Endothelial cell (in vitro differentiated cells): ENCODE measurements around the gene PRRC2B. TPM values are rescaled to one million over a fixed set of nuclear protein-coding genes. Genes with fewer than 3 reads are reported as not detected.

Experiments
- DNase-seq: peaks from one replicate; pipeline ENCODE4 v3.0.0; 2021; ENCODE audit warnings: low spot score
- H3K27ac Mint-ChIP-seq: one replicate; pipeline ENCODE4 v1.8.0; 2021; ENCODE audit warnings: mixed read lengths, inconsistent platforms; ENCODE audit not compliant: unreplicated experiment
- H3K27me3 Mint-ChIP-seq: one replicate; pipeline ENCODE4 v1.8.0; 2021; ENCODE audit warnings: mild to moderate bottlenecking, moderate library complexity, mixed read lengths, inconsistent platforms; ENCODE audit not compliant: unreplicated experiment
- H3K36me3 Mint-ChIP-seq: one replicate; pipeline ENCODE4 v1.8.0; 2021; ENCODE audit warnings: mild to moderate bottlenecking, low read depth, mixed read lengths, inconsistent platforms; ENCODE audit not compliant: unreplicated experiment
- H3K4me1 Mint-ChIP-seq: one replicate; pipeline ENCODE4 v1.8.0; 2021; ENCODE audit warnings: mild to moderate bottlenecking, mixed read lengths, inconsistent platforms; ENCODE audit not compliant: unreplicated experiment
- H3K4me3 Mint-ChIP-seq: one replicate; pipeline ENCODE4 v1.8.0; 2021; ENCODE audit warnings: mild to moderate bottlenecking, mixed read lengths, inconsistent platforms; ENCODE audit not compliant: unreplicated experiment
- H3K9me3 Mint-ChIP-seq: one replicate; pipeline ENCODE4 v1.8.0; 2021; ENCODE audit warnings: mixed read lengths, inconsistent platforms; ENCODE audit not compliant: unreplicated experiment
- total RNA-seq: library from RNA; stranded (reverse); fragmentation: NEBNext Ultra II Directional; extraction: Animal tissue kit (Norgen Biotek cat#: 25700); gene quantifications from one replicate; pipeline ENCODE4 v1.2.1, GENCODE V29; 2021; ENCODE audit not compliant: unreplicated experiment
- TF ChIP-seq, protein P1 (sequence below): fragments of 200-600 bp; sonication (generic); IDR thresholded peaks from one replicate; pipeline ENCODE4 v1.5.0; 2021; ENCODE audit warnings: antibody characterized with exemption; ENCODE audit not compliant: unreplicated experiment

PRRC2B gene
- total RNA-seq, 1 donor from 2014 or later = 350 TPM

- H3K36me3 Mint-ChIP-seq = peaks cover 53% of the 10 kb centered on the region
- TF ChIP-seq, protein P1, sequence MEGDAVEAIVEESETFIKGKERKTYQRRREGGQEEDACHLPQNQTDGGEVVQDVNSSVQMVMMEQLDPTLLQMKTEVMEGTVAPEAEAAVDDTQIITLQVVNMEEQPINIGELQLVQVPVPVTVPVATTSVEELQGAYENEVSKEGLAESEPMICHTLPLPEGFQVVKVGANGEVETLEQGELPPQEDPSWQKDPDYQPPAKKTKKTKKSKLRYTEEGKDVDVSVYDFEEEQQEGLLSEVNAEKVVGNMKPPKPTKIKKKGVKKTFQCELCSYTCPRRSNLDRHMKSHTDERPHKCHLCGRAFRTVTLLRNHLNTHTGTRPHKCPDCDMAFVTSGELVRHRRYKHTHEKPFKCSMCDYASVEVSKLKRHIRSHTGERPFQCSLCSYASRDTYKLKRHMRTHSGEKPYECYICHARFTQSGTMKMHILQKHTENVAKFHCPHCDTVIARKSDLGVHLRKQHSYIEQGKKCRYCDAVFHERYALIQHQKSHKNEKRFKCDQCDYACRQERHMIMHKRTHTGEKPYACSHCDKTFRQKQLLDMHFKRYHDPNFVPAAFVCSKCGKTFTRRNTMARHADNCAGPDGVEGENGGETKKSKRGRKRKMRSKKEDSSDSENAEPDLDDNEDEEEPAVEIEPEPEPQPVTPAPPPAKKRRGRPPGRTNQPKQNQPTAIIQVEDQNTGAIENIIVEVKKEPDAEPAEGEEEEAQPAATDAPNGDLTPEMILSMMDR = no peak
These were observed 63.9 kb downstream of the PRRC2B start for GRCh38 chr9:131457746-131458145.

DNA sequence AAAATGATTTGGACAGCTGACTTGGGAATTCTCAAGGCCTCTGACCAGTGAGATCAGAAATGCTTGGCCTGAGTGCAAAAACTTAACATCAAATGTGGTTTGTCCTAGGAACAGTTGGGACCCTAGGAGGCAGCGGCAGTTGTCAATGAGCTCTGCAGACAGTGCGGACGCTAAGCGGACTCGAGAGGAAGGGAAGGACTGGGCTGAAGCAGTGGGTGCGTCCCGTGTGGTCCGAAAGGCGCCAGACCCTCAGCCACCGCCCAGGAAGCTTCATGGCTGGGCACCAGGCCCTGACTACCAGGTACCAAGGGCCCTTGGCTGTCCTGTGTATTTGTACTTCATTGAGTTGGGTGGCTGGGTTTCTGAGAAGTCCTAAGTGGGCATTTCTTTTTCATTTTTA, 65.2 kb downstream of the PRRC2B start:
- no peak for DNase-seq
- Mint-ChIP-seq H3K27me3 (peaks cover 11% of the 10 kb centered on the region), H3K9me3 (no peaks in the 10 kb centered on the region), H3K4me1 (peaks cover 8% of the 10 kb centered on the region), H3K27ac (peak overlapping the region; percentile 5), H3K4me3 (peak overlapping the region; percentile 39), H3K36me3 (peaks cover 60% of the 10 kb centered on the region)
- TF ChIP-seq, protein P1 = no peak

More at GRCh38 chr9:131457746-131458145, 63.9 kb downstream of the PRRC2B start:
- DNase-seq = no peak
- peak overlapping the region; percentile 57 for H3K27ac Mint-ChIP-seq
- peaks cover under 1% of the 10 kb centered on the region for H3K4me1 Mint-ChIP-seq
- H3K9me3 Mint-ChIP-seq = no peaks in the 10 kb centered on the region
- peak overlapping the region; percentile 72 for H3K4me3 Mint-ChIP-seq
- H3K27me3 Mint-ChIP-seq = peaks cover 11% of the 10 kb centered on the region

DNA sequence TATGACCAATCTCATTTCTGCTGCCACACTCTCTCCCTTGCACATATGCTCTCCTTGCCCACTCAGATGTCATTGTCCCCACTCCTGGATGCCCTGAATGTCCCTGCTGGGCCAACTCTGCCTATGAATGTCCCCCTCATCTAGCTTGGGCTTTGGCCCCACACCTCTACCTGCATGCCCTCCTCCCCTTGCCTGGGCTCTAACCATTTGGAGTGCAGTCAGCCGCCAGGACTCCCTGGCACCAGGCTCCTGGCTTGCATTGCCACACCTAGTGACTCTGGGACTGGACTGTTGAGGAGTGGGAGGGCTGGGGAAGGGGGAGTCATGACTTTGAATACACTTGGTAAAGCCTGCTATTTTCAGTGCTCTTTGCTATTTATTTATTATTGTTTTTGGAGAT, 67.3 kb downstream of the PRRC2B start:
- H3K36me3 Mint-ChIP-seq = peaks cover 66% of the 10 kb centered on the region

DNA sequence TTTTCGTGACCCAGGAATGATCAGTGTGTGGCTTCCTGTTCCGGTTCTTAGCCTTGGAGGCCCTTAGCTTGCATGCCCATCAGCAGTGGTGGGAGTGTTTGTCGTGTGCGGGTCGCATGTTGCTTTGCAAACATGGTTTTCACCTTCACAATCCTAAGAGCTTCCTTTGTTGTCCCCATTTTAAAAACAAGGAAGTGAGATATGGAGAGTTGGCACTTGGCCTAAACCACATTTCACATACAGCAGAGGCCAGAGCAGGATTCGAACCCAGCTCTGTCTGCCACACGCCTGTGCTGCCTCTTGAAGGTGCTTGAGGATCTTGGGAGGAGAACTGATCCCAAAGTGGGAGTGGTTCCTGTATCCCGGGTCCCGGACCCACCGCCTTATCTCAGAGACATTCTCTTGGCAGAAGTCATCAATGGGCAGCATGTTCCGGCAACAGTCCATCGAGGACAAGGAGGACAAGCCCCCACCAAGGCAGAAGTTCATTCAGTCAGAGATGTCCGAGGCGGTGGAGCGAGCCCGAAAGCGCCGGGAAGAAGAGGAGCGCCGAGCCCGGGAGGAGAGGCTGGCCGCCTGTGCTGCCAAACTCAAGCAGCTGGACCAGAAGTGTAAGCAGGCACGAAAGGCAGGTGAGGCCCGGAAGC, 70.6 kb downstream of the PRRC2B start:
- Mint-ChIP-seq H3K4me3 (peak overlapping the region; percentile 21), H3K36me3 (peaks cover 61% of the 10 kb centered on the region), H3K9me3 (no peaks in the 10 kb centered on the region), H3K27me3 (peaks cover 6% of the 10 kb centered on the region), H3K4me1 (peaks cover 23% of the 10 kb centered on the region), H3K27ac (no peak overlapping the region)
- TF ChIP-seq, protein P1 = no peak
- no peak for DNase-seq

More for the DNA sequence above, 67.3 kb downstream of the PRRC2B start:
- peaks cover 12% of the 10 kb centered on the region for H3K27me3 Mint-ChIP-seq
- H3K27ac Mint-ChIP-seq = no peak overlapping the region
- H3K9me3 Mint-ChIP-seq = no peaks in the 10 kb centered on the region
- peaks cover 18% of the 10 kb centered on the region for H3K4me1 Mint-ChIP-seq
- peak overlapping the region; percentile 5 for H3K4me3 Mint-ChIP-seq
- no peak for DNase-seq
- TF ChIP-seq, protein P1 = no peak

- Mint-ChIP-seq H3K36me3 (peaks cover 64% of the 10 kb centered on the region), H3K4me3 (no peak overlapping the region), H3K27me3 (peaks cover 9% of the 10 kb centered on the region), H3K27ac (no peak overlapping the region), H3K4me1 (peaks cover 23% of the 10 kb centered on the region), H3K9me3 (no peaks in the 10 kb centered on the region)
- DNase-seq = no peak
- TF ChIP-seq, protein P1 = no peak
These were observed 71.5 kb downstream of the PRRC2B start for GRCh38 chr9:131465401-131465800.
